Osteoblast (primary cell): ENCODE results near the gene PSAP. TPM values are rescaled to one million over a fixed set of nuclear protein-coding genes. Genes with fewer than 3 reads are reported as not detected.

Experiments
- DNase-seq: peaks from one replicate; pipeline ENCODE4 v3.0.0; 2011; ENCODE audit warnings: low spot score, mixed read lengths; ENCODE audit not compliant: insufficient read length; ENCODE audit errors: missing footprints
- H2AFZ ChIP-seq: 2 replicates; pipeline ENCODE4 v1.6.0; 2011; ENCODE audit warnings: mild to moderate bottlenecking, low read length
- H3K27ac ChIP-seq: 2 replicates; pipeline ENCODE4 v1.5.1; 2011; ENCODE audit warnings: mild to moderate bottlenecking, low read depth, low read length, moderate library complexity
- H3K27me3 ChIP-seq: 2 replicates; pipeline ENCODE4 v1.6.0; 2012; ENCODE audit warnings: mild to moderate bottlenecking, control low read depth, inconsistent platforms, low read length, moderate library complexity; ENCODE audit not compliant: insufficient read depth
- H3K36me3 ChIP-seq: 2 replicates; pipeline ENCODE4 v1.5.1; 2011; ENCODE audit warnings: mild to moderate bottlenecking, low read length, control low read depth, moderate library complexity; ENCODE audit not compliant: insufficient read depth
- H3K4me1 ChIP-seq: 2 replicates; pipeline ENCODE4 v1.5.1; 2011; ENCODE audit warnings: mild to moderate bottlenecking, low read length, control low read depth, moderate library complexity; ENCODE audit not compliant: insufficient read depth
- H3K4me2 ChIP-seq: 2 replicates; pipeline ENCODE4 v1.6.0; 2011; ENCODE audit warnings: mild to moderate bottlenecking, low read length; ENCODE audit not compliant: insufficient read depth
- H3K4me3 ChIP-seq: fragments of 200-600 bp; sonication (generic); 3 replicates; pipeline ENCODE4 v1.5.1; 2012; ENCODE audit warnings: mild to moderate bottlenecking, low read length, inconsistent platforms; ENCODE audit not compliant: insufficient read depth
- H3K79me2 ChIP-seq: 2 replicates; pipeline ENCODE4 v1.6.0; 2012; ENCODE audit warnings: mild to moderate bottlenecking, low read length, control low read depth, inconsistent platforms; ENCODE audit not compliant: insufficient read depth
- H3K9me3 ChIP-seq: 2 replicates; pipeline ENCODE4 v1.5.1; 2011; ENCODE audit warnings: low read depth, low read length, control low read depth
- H4K20me1 ChIP-seq: 2 replicates; pipeline ENCODE4 v1.6.0; 2012; ENCODE audit warnings: mild to moderate bottlenecking, low read length, control low read depth; ENCODE audit not compliant: insufficient read depth
- CTCF ChIP-seq: IDR thresholded peaks from 2 replicates; pipeline ENCODE4 v1.5.1; 2011; ENCODE audit warnings: mild to moderate bottlenecking, low read depth, low read length, moderate library complexity; ENCODE audit errors: extremely low read depth
- total RNA-seq: library from RNA; depleted of rRNA; stranded (reverse); fragments of >200 nt; gene quantifications from 2 replicates; pipeline ENCODE4 v1.2.3, GENCODE V29; 2012

Gene PSAP
- total RNA-seq, 1 donor: 1,391 TPM

GRCh38 chr10:71795248-71795647 is 55.8 kb downstream of the PSAP start:
- Histone ChIP-seq H3K4me3 (no peak overlapping the region), H3K36me3 (no peaks in the 10 kb centered on the region), H3K9me3 (no peaks in the 10 kb centered on the region), H3K27ac (no peak overlapping the region), H3K27me3 (peaks cover 2% of the 10 kb centered on the region), H3K79me2 (no peaks in the 10 kb centered on the region), H3K4me2 (no peak overlapping the region), H4K20me1 (no peaks in the 10 kb centered on the region), H2AFZ (no peak overlapping the region), H3K4me1 (no peaks in the 10 kb centered on the region)
- DNase-seq: peak; percentile 88
- no peak for TF ChIP-seq CTCF

- Histone ChIP-seq H3K4me1 (no peaks in the 10 kb centered on the region), H3K36me3 (no peaks in the 10 kb centered on the region), H2AFZ (no peak overlapping the region), H3K27me3 (peaks cover 5% of the 10 kb centered on the region), H3K27ac (no peak overlapping the region), H3K4me2 (no peak overlapping the region), H3K9me3 (no peaks in the 10 kb centered on the region), H4K20me1 (no peaks in the 10 kb centered on the region), H3K79me2 (no peaks in the 10 kb centered on the region), H3K4me3 (no peak overlapping the region)
- DNase-seq: peak; percentile 27
- TF ChIP-seq CTCF: no peak
Observed at GRCh38 chr10:71790749-71791440, 60.2 kb downstream of the PSAP start.

- DNase-seq: peak; percentile 62
- H3K4me2 ChIP-seq: no peak overlapping the region
- no peaks in the 10 kb centered on the region for H3K4me1 ChIP-seq
- H3K36me3 ChIP-seq: no peaks in the 10 kb centered on the region
- H2AFZ ChIP-seq: no peak overlapping the region
- H3K4me3 ChIP-seq: no peak overlapping the region
- no peak overlapping the region for H3K27ac ChIP-seq
- H3K79me2 ChIP-seq: no peaks in the 10 kb centered on the region
- no peak for TF ChIP-seq CTCF
- H3K9me3 ChIP-seq: no peaks in the 10 kb centered on the region
- H4K20me1 ChIP-seq: no peaks in the 10 kb centered on the region
- H3K27me3 ChIP-seq: peaks cover 6% of the 10 kb centered on the region
Observed at GRCh38 chr10:71789871-71790270, 61.2 kb downstream of the PSAP start.

- Histone ChIP-seq H3K4me2 (no peak overlapping the region), H4K20me1 (no peaks in the 10 kb centered on the region), H3K36me3 (no peaks in the 10 kb centered on the region), H3K27ac (no peak overlapping the region), H3K4me3 (no peak overlapping the region), H3K9me3 (no peaks in the 10 kb centered on the region), H2AFZ (no peak overlapping the region), H3K79me2 (no peaks in the 10 kb centered on the region), H3K4me1 (no peaks in the 10 kb centered on the region), H3K27me3 (peaks cover 6% of the 10 kb centered on the region)
- no peak for TF ChIP-seq CTCF
- DNase-seq: peak; percentile 58
Observed at GRCh38 chr10:71788954-71789353, 62.1 kb downstream of the PSAP start.
